HepG2 (cell line): ENCODE measurements around the gene SALL4. TPM values are rescaled to one million over a fixed set of nuclear protein-coding genes. Genes with fewer than 3 reads are reported as not detected.

Experiments used
- ARHGAP35 ChIP-seq: sonication (generic); formaldehyde crosslinking; IDR thresholded peaks from 2 replicates; pipeline ENCODE4 v1.9.0; 2022; ENCODE audit warnings: mild to moderate bottlenecking, inconsistent platforms, moderate library complexity, missing genetic modification reagents, borderline replicate concordance
- CREB1 ChIP-seq, 2 experiments: fragments of 450-650 bp in 1 of 2; IDR thresholded peaks; 2 replicates each; pipeline ENCODE4 v1.6.1; 2016 to 2017; ENCODE audit warnings: control low read depth in 1 of 2, mild to moderate bottlenecking in 1 of 2, missing compliant biosample characterization in 1 of 2, missing genetic modification characterization in 1 of 2
- ERF ChIP-seq: IDR thresholded peaks from 2 replicates; pipeline ENCODE4 v1.6.1; 2018; ENCODE audit warnings: missing biosample characterization, missing genetic modification reagents
- JARID2 ChIP-seq: sonication (generic); formaldehyde crosslinking; IDR thresholded peaks from 2 replicates; pipeline ENCODE4 v1.8.1; 2023; ENCODE audit warnings: missing genetic modification reagents, inconsistent platforms; ENCODE audit not compliant: insufficient replicate concordance
- LCORL ChIP-seq, 2 experiments: fragments of 450-650 bp in 1 of 2; sonication (generic) in 1 of 2; formaldehyde crosslinking in 1 of 2; IDR thresholded peaks; 2 replicates each; pipeline versions ENCODE4 v1.5.0 to v1.6.1; 2017 to 2020; ENCODE audit warnings: antibody characterized with exemption in 1 of 2, missing genetic modification reagents in 1 of 2
- MXD4 ChIP-seq: IDR thresholded peaks from 2 replicates; pipeline ENCODE4 v1.6.1; 2016; ENCODE audit warnings: mild to moderate bottlenecking, missing biosample characterization, missing genetic modification reagents
- NR2F2 ChIP-seq: IDR thresholded peaks from 2 replicates; pipeline ENCODE4 v1.6.1; 2012; ENCODE audit warnings: low read depth, inconsistent platforms, borderline replicate concordance
- NR2F6 ChIP-seq, 2 experiments: IDR thresholded peaks; 2 replicates each; pipeline ENCODE4 v1.6.1; 2016; ENCODE audit warnings: antibody characterized with exemption in 1 of 2, mild to moderate bottlenecking in 1 of 2
- NRL ChIP-seq: sonication (generic); formaldehyde crosslinking; IDR thresholded peaks from 2 replicates; pipeline ENCODE4 v1.5.0; 2020; ENCODE audit warnings: missing genetic modification reagents, mild to moderate bottlenecking, moderate library complexity, borderline replicate concordance
- PHF5A ChIP-seq: IDR thresholded peaks from one replicate; pipeline ENCODE4 v1.6.1; 2018; ENCODE audit warnings: low read depth, missing genetic modification reagents; ENCODE audit not compliant: unreplicated experiment
- SOX5 ChIP-seq: IDR thresholded peaks from 2 replicates; pipeline ENCODE4 v1.6.1; 2016; ENCODE audit warnings: borderline replicate concordance
- THAP8 ChIP-seq: sonication (generic); formaldehyde crosslinking; IDR thresholded peaks from 2 replicates; pipeline ENCODE4 v1.5.1; 2020; ENCODE audit warnings: missing genetic modification reagents, mild to moderate bottlenecking, borderline replicate concordance
- ZC3H13 ChIP-seq: sonication (generic); formaldehyde crosslinking; IDR thresholded peaks from 2 replicates; pipeline ENCODE4 v1.8.1; 2023; ENCODE audit warnings: mild to moderate bottlenecking, missing genetic modification reagents, moderate library complexity
- ZMYM3 ChIP-seq: sonication (generic); formaldehyde crosslinking; IDR thresholded peaks from 2 replicates; pipeline ENCODE4 v1.5.1; 2020; ENCODE audit warnings: mild to moderate bottlenecking, missing genetic modification reagents
- ZNF101 ChIP-seq: sonication (generic); formaldehyde crosslinking; IDR thresholded peaks from 2 replicates; pipeline ENCODE4 v1.4.0; 2020; ENCODE audit warnings: mild to moderate bottlenecking, low read depth, missing genetic modification reagents, borderline replicate concordance
- ZNF326 ChIP-seq: sonication (generic); formaldehyde crosslinking; IDR thresholded peaks from 2 replicates; pipeline ENCODE4 v1.4.0; 2020; ENCODE audit warnings: missing genetic modification reagents, borderline replicate concordance
- ZNF431 ChIP-seq: sonication (generic); formaldehyde crosslinking; IDR thresholded peaks from 2 replicates; pipeline ENCODE4 v1.9.0; 2022; ENCODE audit warnings: missing genetic modification reagents, low read depth, mild to moderate bottlenecking, borderline replicate concordance
- ZNF501 ChIP-seq: sonication (generic); formaldehyde crosslinking; IDR thresholded peaks from 2 replicates; pipeline ENCODE4 v1.5.1; 2020; ENCODE audit warnings: mild to moderate bottlenecking, moderate library complexity, missing genetic modification reagents
- ZNF549 ChIP-seq: sonication (generic); formaldehyde crosslinking; IDR thresholded peaks from 2 replicates; pipeline ENCODE4 v1.5.0; 2020; ENCODE audit warnings: missing genetic modification reagents
- ZNF780A ChIP-seq: sonication (generic); formaldehyde crosslinking; IDR thresholded peaks from 2 replicates; pipeline ENCODE4 v1.8.0; 2022; ENCODE audit warnings: mild to moderate bottlenecking, missing genetic modification reagents, moderate library complexity
- polyA plus RNA-seq, 8 experiments: library from polyadenylated mRNA; depleted of rRNA in 3 of 8; stranded (reverse) in 7 of 8; unstranded in 1 of 8; fragments of >200 nt; fragmentation: Illumina TruSeq in 4 of 8; extraction: Trizol in 4 of 8; gene quantifications; 2 replicates each; pipeline versions ENCODE4 v1.2.1 to v1.2.3, GENCODE V29; 2011 to 2016; ENCODE audit warnings: low read depth in 4 of 8, missing spikeins in 1 of 8, mixed read lengths in 1 of 8; ENCODE audit not compliant: insufficient read depth in 1 of 8
- total RNA-seq, 5 experiments: library from RNA; depleted of rRNA; stranded (reverse); fragments of >200 nt; fragmentation: Illumina TruSeq; extraction: Trizol; gene quantifications; 2 replicates each; pipeline ENCODE4 v1.2.3, GENCODE V29; 2016; ENCODE audit warnings: low read depth in 1 of 5
- TF ChIP-seq, protein P1 (sequence below), 2 experiments: sonication (generic) in 1 of 2; formaldehyde crosslinking in 1 of 2; IDR thresholded peaks; 2 replicates each; pipeline versions ENCODE4 v1.4.0 to v1.6.1; 2018 to 2020; ENCODE audit warnings: missing genetic modification reagents in 2 of 2, borderline replicate concordance in 1 of 2, low read depth in 1 of 2, mild to moderate bottlenecking in 1 of 2, missing biosample characterization in 1 of 2
- TF ChIP-seq, protein P2 (sequence below): sonication (generic); formaldehyde crosslinking; IDR thresholded peaks from 2 replicates; pipeline ENCODE4 v1.9.0; 2021; ENCODE audit warnings: missing genetic modification reagents, mild to moderate bottlenecking, borderline replicate concordance

Gene SALL4
- total and polyA plus RNA-seq, 2 of the 13 experiments (the other 11 are each of a cell fraction or from before 2014, with no cell fraction given), result 0.33 to 1.8 TPM

DNA sequence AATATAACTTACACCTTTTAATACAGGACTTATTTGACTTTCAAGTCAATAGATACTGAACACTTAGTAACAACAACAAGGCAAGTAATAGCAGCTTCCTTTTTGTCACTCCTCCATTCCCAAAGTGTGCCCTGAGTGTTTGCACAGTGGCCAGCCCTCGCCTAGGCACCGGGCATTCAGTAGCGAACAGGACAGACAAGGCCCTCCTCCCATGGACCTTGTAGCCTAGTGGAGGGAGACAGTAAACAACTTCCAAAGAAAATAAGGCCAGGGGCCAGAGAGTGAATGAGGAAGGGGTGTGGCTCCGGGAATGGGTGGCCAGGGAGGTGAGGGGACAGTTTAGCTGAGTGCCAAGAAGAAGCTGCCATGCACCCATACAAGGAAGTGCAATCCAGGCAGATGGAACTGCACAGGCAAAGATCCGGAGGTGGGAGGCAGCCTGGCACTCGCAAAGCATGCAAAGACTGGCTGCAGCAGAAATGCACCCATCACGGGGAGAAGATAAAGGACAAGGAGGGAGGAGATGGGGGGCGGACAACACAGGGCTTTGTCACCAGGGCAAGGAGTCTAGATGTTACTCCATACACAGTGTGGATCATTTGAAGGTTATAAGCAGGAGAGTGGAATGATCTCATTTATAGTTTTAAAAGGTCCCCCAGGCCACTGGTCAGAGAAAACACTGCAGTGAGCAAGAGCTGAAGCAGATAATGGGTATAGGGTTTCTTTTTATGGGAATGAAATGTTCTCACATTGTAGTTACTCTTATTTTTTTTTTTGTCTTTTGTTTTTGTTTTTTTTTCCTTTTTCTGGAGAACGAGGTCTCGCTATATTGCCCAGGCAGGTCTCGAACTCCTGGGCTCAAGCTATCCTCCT, 66.4 kb downstream of the SALL4 start (continued):
- TF ChIP-seq, protein P1, sequence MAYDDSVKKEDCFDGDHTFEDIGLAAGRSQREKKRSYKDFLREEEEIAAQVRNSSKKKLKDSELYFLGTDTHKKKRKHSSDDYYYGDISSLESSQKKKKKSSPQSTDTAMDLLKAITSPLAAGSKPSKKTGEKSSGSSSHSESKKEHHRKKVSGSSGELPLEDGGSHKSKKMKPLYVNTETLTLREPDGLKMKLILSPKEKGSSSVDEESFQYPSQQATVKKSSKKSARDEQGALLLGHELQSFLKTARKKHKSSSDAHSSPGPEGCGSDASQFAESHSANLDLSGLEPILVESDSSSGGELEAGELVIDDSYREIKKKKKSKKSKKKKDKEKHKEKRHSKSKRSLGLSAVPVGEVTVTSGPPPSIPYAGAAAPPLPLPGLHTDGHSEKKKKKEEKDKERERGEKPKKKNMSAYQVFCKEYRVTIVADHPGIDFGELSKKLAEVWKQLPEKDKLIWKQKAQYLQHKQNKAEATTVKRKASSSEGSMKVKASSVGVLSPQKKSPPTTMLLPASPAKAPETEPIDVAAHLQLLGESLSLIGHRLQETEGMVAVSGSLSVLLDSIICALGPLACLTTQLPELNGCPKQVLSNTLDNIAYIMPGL (CRISPR knock-in tag; IDR thresholded peaks at IDR 0.05; ENCODE audit: borderline replicate concordance in 1 of 2, low read depth in 1 of 2), result no peak
- TF ChIP-seq ARHGAP35 (no peak), ZC3H13 (CRISPR knock-in tag) (no peak), ERF (CRISPR knock-in tag) (no peak), ZNF501 (peak; percentile 77; the same call in 1 of the 2 replicates), CREB1 (IDR thresholded peaks at IDR 0.05) (no peak), CREB1 (CRISPR knock-in tag; IDR thresholded peaks at IDR 0.05) (no peak), ZNF101 (CRISPR knock-in tag) (no peak), ZNF326 (no peak), THAP8 (CRISPR knock-in tag) (no peak), MXD4 (CRISPR knock-in tag) (no peak), JARID2 (CRISPR knock-in tag) (no peak), SOX5 (CRISPR knock-in tag) (peak; percentile 71), ZMYM3 (CRISPR knock-in tag) (peak; percentile 90), NR2F2 (peak; percentile 17; the same call in 1 of the 2 replicates), LCORL (IDR thresholded peaks at IDR 0.05) (no peak), LCORL (CRISPR knock-in tag; IDR thresholded peaks at IDR 0.05) (peak; percentile 84; the same call in 1 of the 2 replicates), ZNF431 (no peak), ZNF780A (no peak), ZNF549 (CRISPR knock-in tag) (no peak), NR2F6 (IDR thresholded peaks at IDR 0.05) (no peak), NR2F6 (CRISPR knock-in tag; IDR thresholded peaks at IDR 0.05) (peak; percentile 58; the same call in 1 of the 2 replicates), NRL (CRISPR knock-in tag) (peak; percentile 83; the same call in 1 of the 2 replicates), PHF5A (CRISPR knock-in tag) (no peak)
- TF ChIP-seq, protein P2, sequence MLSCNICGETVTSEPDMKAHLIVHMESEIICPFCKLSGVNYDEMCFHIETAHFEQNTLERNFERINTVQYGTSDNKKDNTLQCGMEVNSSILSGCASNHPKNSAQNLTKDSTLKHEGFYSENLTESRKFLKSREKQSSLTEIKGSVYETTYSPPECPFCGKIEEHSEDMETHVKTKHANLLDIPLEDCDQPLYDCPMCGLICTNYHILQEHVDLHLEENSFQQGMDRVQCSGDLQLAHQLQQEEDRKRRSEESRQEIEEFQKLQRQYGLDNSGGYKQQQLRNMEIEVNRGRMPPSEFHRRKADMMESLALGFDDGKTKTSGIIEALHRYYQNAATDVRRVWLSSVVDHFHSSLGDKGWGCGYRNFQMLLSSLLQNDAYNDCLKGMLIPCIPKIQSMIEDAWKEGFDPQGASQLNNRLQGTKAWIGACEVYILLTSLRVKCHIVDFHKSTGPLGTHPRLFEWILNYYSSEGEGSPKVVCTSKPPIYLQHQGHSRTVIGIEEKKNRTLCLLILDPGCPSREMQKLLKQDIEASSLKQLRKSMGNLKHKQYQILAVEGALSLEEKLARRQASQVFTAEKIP, result no peak
